ENCODE data around the gene RAP2B.
A peak's percentile ranks its signal among the peaks of the same experiment; 100 is the strongest.

The RAP2B gene

GRCh38 chr3:153160451-153161137, 1.4 kb upstream of the RAP2B start:
- peak; percentile 88 for DNase-seq (ENCODE audit: low read depth)

GRCh38 chr3:153161138-153161713, 800 bp upstream of the RAP2B start:
- DNase-seq (ENCODE audit: low read depth) = peak; percentile 100

- DNase-seq (ENCODE audit: low read depth) = peak; percentile 47
These were observed 727 bp downstream of the RAP2B start for GRCh38 chr3:153162513-153163392.

- DNase-seq (ENCODE audit: low read depth) = peak; percentile 54
These were observed 1.3 kb downstream of the RAP2B start for GRCh38 chr3:153163393-153163724.

GRCh38 chr3:153163756-153164550, 1.9 kb downstream of the RAP2B start:
- peak; percentile 31 for DNase-seq (ENCODE audit: low read depth)

GRCh38 chr3:153165261-153165681, 3.2 kb downstream of the RAP2B start:
- DNase-seq (ENCODE audit: low read depth) = peak; percentile 40

GRCh38 chr3:153166206-153166605, 4.2 kb downstream of the RAP2B start:
- peak; percentile 30 for DNase-seq (ENCODE audit: low read depth)

GRCh38 chr3:153166796-153167195, 4.8 kb downstream of the RAP2B start:
- no peak for DNase-seq (ENCODE audit: low read depth)

- DNase-seq (ENCODE audit: low read depth) = peak; percentile 83
These were observed 7.9 kb downstream of the RAP2B start for GRCh38 chr3:153169793-153170383.

GRCh38 chr3:153171256-153171655, 9.2 kb downstream of the RAP2B start:
- no peak for DNase-seq (ENCODE audit: low read depth)

- DNase-seq (ENCODE audit: low read depth) = no peak
These were observed 9.9 kb downstream of the RAP2B start for GRCh38 chr3:153171918-153172317.

GRCh38 chr3:153172796-153173757, 11.1 kb downstream of the RAP2B start:
- DNase-seq (ENCODE audit: low read depth) = no peak

- DNase-seq (ENCODE audit: low read depth) = peak; percentile 85
These were observed 11.9 kb downstream of the RAP2B start for GRCh38 chr3:153173758-153174516.

GRCh38 chr3:153176197-153176596, 14.2 kb downstream of the RAP2B start:
- DNase-seq (ENCODE audit: low read depth) = no peak

- DNase-seq (ENCODE audit: low read depth) = no peak
These were observed 18.9 kb downstream of the RAP2B start for GRCh38 chr3:153180860-153181372.

- DNase-seq (ENCODE audit: low read depth) = no peak
These were observed 20.7 kb downstream of the RAP2B start for GRCh38 chr3:153182501-153183293.

- no peak for DNase-seq (ENCODE audit: low read depth)
These were observed 28.9 kb downstream of the RAP2B start for GRCh38 chr3:153190923-153191322.

GRCh38 chr3:153192327-153192726, 30.3 kb downstream of the RAP2B start:
- peak; percentile 35 for DNase-seq (ENCODE audit: low read depth)

Data from EH (cell line).